Colon (tissue), 2 donors: ENCODE measurements around the gene IFNG-AS1.

Experiments used
- FAIRE-seq: peaks from 2 replicates; lab custom pipeline; 2012; peaks lifted over from hg19 to GRCh38; lab: Jason Lieb, UNC
- donor health status: control.
- donor health status: control.

The IFNG-AS1 gene

DNA sequence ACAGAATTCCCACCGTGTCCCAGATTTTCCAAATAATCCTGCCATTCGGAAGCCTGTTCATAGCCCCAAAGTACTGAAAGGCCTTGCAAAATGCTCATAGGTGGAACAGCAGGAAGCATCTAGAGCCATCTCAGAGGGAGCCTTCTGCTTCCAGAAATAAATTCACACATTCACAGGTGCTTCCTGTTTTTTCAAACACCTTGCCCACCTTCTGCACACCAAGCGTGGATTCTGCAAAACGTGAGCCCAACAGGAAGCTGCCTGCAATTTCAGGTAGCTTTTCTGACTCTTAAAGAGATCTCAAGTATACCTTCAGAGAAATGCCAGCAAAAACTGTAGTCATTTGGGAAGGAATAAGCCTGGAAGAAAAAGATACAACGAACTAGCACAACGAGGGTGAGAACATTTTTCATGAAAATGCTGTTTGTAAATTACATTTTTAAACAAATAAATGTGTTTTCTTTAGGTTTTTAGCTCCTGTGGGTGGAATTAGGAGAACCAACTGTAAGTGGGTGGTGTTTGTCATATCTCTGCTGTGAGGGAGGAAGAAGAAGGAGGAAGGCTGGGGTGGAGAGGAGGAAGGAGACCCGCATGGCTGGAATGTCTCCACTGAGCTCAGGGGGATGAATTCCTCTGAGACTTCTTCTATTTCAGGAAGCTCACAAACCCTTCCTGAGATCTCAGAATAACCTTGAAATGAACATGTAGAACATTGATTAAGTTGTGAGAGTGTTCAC, at the start of gene IFNG-AS1:
Gene IFNG-AS1, plus strand, starts transcription at position 264 of the 737 bp plus-strand sequence.
- FAIRE-seq: no peak

DNA sequence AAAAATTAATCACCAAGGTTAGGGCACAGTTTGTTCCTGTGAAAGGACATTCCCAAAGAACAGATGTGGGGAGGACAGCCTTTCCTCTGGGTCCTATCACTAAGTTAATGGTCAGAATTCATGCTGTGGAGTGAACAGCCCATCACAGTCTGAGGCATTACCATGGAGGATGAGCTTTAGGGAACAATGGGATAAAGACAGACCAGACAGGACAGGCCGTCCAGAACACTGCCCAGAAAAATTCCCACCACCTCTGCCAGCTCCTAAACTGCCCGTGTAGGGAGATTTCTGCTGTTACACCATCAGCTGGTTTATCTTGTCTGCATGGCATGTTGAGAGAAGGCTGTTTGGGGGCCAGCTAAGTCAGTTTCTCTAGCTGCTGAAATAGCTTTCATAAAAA, 49.6 kb upstream of the IFNG-AS1 start:
- no peak for FAIRE-seq

DNA sequence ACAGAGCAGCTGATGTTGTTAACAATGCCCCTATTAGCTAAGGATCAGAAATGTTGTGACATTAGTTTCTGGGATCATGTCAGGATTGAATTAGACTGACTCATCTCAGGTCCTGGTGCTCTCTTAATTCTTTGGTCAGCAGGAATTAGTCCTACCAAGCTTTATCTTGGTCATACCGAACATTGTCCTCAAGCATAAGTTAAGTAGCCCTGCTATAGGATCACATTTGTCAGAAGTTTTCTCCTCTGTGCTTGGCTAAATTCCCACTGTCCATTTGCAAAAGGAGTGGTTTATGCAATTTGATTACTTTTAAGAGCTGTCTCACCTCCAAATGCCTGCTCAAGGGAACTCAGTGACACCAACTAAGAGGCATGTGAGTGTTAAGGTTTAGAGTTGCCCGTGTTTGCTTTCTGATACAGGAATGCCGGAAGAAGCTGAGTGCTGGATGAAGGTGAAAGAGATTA, 48.4 kb upstream of the IFNG-AS1 start:
- FAIRE-seq: no peak

- FAIRE-seq: no peak
Measured at GRCh38 chr12:67942724-67943123, 46.5 kb upstream of the IFNG-AS1 start.

DNA sequence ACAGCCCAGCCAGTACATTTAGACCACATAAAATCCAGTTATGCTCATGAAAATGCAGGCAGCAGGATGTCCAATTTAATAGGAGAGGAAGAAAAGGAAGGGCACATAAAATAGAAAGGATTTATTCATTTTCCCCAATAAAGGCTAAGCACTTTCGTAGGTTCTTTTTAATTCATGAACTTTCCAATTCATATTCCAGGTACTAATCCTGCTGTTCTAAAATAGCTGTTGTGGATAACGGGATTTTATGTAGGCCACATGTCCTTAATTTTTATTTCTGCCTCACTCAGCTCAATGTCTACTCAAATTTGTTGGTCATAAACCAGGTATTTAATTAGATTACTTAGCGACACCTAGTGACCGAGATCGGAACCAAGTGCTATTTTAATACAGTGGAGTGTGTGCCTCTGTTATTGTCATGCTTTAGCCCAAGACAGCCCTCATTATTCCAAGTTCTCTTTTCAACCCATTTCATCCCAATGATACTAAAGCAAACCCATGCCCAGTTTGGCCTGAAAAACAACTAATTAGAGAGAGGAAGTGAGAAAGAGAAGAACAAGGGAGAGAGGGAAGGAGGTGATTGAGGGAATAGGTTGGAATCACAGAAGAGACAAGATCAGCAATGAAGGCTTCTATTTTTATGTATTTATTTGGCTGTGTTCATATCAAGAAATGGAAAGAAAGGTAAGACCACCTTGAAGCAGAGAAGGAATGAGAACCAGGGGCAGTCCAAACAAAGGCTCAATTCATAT, 45.9 kb upstream of the IFNG-AS1 start:
- FAIRE-seq: peak; percentile 47

DNA sequence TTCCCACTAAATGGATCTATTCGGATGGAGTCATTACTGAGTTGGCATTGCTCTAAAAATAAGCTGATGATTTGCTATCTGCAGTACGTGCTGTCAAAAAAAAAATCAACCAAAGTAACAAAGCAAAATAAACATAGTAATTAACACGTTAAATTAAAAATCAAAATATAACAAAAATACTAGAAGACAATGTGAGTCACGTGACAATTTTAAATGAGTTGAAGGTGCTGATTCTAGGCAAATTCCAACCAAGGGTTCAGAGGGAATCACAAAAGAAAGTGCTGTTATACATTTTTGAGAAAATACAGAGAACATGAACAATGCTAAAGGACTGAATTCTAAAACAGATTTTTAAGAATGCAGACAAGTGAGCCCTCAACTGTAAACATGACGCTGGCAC, 45.2 kb upstream of the IFNG-AS1 start:
- FAIRE-seq: no peak

DNA sequence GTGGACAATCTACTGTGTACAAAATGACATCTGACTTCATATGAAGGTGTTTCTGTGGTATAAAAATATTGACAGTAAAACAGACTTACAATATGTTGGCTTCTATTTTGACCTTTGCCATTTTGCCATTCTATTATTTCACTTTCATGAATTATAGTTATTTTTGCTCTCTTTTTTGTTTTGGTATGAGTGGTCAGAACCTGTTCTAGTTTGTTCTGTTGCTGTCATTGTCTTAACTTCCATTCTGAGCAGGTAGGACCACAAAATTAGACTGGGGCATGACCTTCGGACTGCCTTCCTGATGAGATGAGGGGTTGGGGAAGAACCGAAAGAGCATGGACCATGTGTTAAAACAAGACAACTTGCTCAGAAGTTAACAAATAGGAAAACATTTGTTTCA, 36.5 kb upstream of the IFNG-AS1 start:
- no peak for FAIRE-seq

- FAIRE-seq: no peak
Measured at GRCh38 chr12:67957383-67957782, 31.9 kb upstream of the IFNG-AS1 start.

DNA sequence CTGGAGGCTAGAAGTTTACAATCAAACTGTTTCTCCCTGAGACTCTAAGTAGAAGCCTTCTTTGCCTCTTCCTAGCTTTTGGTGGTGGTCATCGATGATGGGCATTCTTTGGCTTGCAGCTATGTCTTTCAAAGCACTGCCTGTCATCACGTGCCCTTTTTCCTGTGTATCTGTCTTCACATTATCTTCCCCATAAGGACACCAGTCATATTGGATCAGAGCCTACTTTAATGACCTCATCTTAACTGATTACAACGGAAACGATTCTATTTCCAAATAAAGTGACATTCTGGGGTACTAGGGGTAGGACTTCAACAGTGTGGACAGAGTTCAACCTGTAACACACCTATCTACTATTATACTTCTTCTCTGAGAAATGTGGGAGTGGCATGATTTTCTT, 31.1 kb upstream of the IFNG-AS1 start:
- FAIRE-seq: no peak

- no peak for FAIRE-seq
Measured at GRCh38 chr12:67964456-67964855, 24.8 kb upstream of the IFNG-AS1 start.

DNA sequence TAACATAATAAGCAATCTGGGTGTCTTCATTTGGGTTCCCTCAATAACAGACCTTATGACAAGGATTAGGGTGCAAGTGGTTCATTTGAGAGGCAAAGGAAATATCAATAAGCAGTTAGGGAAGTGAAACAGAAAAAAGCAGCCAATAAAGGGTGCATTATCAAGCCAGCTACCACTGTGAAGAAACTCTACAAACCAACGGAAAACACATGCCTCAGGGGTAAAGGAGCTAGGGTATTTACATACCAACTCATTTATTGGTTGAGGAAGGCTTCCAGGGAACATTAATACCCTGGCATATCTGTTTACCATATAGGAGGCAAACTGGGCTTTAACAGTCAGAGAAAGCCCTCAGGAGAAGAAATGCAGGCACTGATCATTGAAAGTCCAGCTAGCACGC, 22.7 kb upstream of the IFNG-AS1 start:
- no peak for FAIRE-seq

- FAIRE-seq: no peak
Measured at GRCh38 chr12:67968321-67968720, 20.9 kb upstream of the IFNG-AS1 start.

- no peak for FAIRE-seq
Measured at GRCh38 chr12:67968725-67969124, 20.5 kb upstream of the IFNG-AS1 start.

DNA sequence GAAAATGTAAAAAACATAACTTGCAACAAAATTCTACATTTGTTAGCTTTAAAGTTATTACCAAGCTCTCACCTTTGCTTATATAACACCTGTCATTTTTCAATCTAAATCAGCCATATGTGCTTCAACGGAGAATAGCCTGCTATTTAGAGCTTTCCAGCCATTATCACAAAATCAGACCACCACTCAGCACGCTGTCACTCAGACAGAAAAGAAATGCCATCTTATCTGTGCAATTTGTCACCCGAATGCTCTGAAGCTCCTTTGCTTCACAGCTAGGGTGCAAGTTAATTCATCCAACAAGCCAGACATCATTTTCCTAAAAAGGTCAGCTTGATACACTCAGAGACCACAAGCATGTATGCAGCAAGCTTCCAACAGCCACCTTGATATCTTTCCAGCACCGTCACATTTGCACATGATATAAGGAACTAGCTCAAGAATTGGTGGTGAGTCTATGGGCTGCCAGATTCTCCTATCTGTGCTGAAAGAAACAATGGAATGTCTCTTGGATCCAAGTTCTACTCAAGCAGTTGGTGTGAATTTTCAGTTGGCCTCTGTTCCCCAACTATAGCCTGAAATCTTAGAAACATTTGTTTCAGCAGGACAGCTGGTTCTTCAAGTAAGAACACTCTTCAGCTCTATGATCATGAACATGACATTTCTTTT, 20.0 kb upstream of the IFNG-AS1 start:
- no peak for FAIRE-seq

DNA sequence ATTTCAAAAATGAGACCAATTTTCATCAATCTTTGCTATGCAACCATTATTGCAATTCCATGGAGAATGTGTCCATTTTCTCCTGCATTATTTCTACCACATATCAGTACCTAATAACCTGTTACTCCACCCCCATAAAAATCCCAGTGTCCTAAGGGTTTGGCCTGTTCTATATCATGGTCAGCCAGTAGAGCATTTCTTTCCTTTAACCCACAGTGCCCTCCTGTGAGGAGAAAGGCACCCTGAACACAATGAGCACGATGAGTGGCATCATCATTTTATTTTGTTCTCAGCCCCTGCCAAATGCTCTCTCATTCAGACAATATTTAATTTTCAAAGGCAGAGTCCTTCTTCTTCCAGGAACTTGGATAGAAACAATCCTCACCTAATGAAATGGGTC, 11.6 kb upstream of the IFNG-AS1 start:
- no peak for FAIRE-seq

- no peak for FAIRE-seq
Measured at GRCh38 chr12:67980391-67980790, 8.9 kb upstream of the IFNG-AS1 start.

GRCh38 chr12:67981287-67982162, 7.7 kb upstream of the IFNG-AS1 start:
- FAIRE-seq: no peak

- FAIRE-seq: no peak
Measured at GRCh38 chr12:67982164-67982563, 7.1 kb upstream of the IFNG-AS1 start.

DNA sequence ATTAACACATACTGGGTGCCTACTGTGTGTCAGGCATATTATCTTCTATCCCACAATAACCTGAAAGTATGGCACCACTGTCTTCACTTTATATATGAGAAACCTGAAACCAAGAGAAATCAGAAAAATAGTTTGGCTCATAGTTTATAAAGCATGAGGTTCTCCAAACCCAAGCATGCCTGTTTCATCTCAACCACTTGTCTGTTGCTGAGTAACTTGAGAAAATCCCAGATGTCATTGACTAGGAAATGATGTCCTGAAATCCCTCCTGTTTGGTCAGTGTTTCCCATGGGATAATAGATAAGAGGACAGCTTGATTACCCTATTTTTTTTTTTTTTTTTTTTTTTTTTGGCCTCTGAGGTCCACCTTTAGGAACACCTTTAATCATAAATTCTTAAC, 2.6 kb upstream of the IFNG-AS1 start:
- no peak for FAIRE-seq

DNA sequence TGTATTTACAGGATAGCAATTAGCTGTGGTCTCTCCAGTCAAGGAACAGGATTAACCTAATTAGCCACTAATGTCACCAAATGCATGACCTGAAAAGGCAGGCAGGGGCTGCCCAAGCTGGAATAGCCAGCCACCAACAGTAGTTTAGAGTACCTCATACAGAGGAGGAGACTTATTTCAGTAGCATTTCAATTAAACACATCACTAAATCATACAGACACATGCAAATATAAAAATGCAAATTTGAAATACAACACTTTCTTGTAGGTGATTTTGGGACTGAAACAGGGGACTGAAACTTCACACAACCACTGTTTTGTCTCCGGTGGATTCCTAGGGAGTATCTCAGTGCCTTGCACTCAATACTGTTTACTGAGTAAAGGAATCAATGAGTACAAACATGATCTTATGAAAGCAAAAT, 636 bp upstream of the IFNG-AS1 start:
- no peak for FAIRE-seq

DNA sequence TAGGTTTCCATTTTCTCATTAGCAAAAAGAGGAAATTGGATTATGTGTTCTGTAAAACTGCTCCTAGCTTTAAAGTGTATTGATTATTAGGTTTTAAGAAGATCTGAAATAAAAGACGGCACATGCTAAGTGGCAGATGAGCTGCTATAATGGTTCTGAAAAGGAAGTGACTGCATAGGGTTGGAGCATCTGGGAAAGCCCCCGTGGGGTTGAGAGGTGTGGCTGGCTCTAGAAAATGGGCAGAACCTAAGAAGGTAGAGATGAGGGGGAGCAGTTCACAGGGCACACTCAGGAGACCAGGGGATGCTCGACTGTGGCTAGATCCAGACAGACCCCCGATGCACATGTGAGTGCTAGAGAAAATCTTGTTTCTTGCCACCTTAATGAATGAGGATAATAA, 1.9 kb downstream of the IFNG-AS1 start:
- no peak for FAIRE-seq

DNA sequence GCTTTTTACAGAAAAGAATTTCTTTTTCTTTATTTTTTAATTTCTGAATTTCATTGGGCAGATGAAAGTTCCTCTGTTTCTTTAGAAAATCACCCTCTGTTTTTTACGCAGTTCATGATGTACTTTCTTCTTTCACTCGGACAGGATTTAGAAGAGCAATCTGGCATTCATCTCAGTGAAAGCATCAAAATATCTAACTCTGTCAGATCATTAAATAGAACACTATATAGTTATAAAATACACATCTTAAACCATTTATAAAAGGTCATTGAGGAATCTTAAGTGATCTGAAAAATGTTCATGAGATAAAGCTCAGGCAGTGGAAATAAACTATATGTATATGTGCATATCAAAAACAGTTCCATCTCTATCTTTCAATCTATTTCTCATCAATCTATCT, 3.9 kb downstream of the IFNG-AS1 start:
- no peak for FAIRE-seq
